ENCODE results near the gene MKNK1. TPM values are rescaled to one million over a fixed set of nuclear protein-coding genes. Genes with fewer than 3 reads are reported as not detected.
A peak's percentile ranks its signal among the peaks of the same experiment; 100 is the strongest.

MKNK1 gene
- total RNA-seq, 2 donors from 2014 or later: 22.1 to 25.0 TPM

- no peak for DNase-seq (ENCODE audit: low spot score)
- H3K27ac ChIP-seq: no peak overlapping the region
- no peaks in the 10 kb centered on the region for H3K36me3 ChIP-seq
- H3K4me1 ChIP-seq: peaks cover 0 to 5% of the 10 kb centered on the region in 2 donors
- H3K9me3 ChIP-seq: no peaks in the 10 kb centered on the region
- no peak overlapping the region for H3K4me3 ChIP-seq
- H3K27me3 ChIP-seq: no peaks in the 10 kb centered on the region
- TF ChIP-seq CTCF (IDR thresholded peaks at IDR 0.05): peak in 1 of 2 donors; percentile 12
These were observed 75.6 kb downstream of the MKNK1 start for GRCh38 chr1:46528297-46528955.

- Histone ChIP-seq H3K36me3 (no peaks in the 10 kb centered on the region), H3K9me3 (no peaks in the 10 kb centered on the region), H3K27ac (no peak overlapping the region), H3K4me1 (peaks cover 0 to 6% of the 10 kb centered on the region in 2 donors), H3K4me3 (no peak overlapping the region), H3K27me3 (no peaks in the 10 kb centered on the region)
- peak; percentile 83 to 96 for TF ChIP-seq CTCF (IDR thresholded peaks at IDR 0.05)
- DNase-seq (ENCODE audit: low spot score): peak; percentile 89
These were observed 76.4 kb downstream of the MKNK1 start for GRCh38 chr1:46527474-46528296.

GRCh38 chr1:46526691-46527291, 77.3 kb downstream of the MKNK1 start:
- no peak overlapping the region for H3K4me3 ChIP-seq
- DNase-seq (ENCODE audit: low spot score): no peak
- no peak for TF ChIP-seq CTCF (IDR thresholded peaks at IDR 0.05)
- no peaks in the 10 kb centered on the region for H3K36me3 ChIP-seq
- H3K9me3 ChIP-seq: no peaks in the 10 kb centered on the region
- peaks cover 0 to 10% of the 10 kb centered on the region in 2 donors for H3K4me1 ChIP-seq
- H3K27me3 ChIP-seq: no peaks in the 10 kb centered on the region
- no peak overlapping the region for H3K27ac ChIP-seq

GRCh38 chr1:46526013-46526690, 77.9 kb downstream of the MKNK1 start:
- Histone ChIP-seq H3K27ac (no peak overlapping the region), H3K27me3 (no peaks in the 10 kb centered on the region), H3K4me3 (no peak overlapping the region), H3K4me1 (peaks cover 0 to 10% of the 10 kb centered on the region in 2 donors), H3K36me3 (no peaks in the 10 kb centered on the region), H3K9me3 (no peaks in the 10 kb centered on the region)
- no peak for DNase-seq (ENCODE audit: low spot score)
- TF ChIP-seq CTCF (IDR thresholded peaks at IDR 0.05): no peak

- H3K27me3 ChIP-seq: no peaks in the 10 kb centered on the region
- no peak for DNase-seq (ENCODE audit: low spot score)
These were observed 78.7 kb downstream of the MKNK1 start for GRCh38 chr1:46525253-46525983.

More at GRCh38 chr1:46525253-46525983, 78.7 kb downstream of the MKNK1 start:
- H3K4me1 ChIP-seq: peaks cover 0 to 10% of the 10 kb centered on the region in 2 donors
- no peak for TF ChIP-seq CTCF (IDR thresholded peaks at IDR 0.05)
- no peaks in the 10 kb centered on the region for H3K36me3 ChIP-seq
- no peak overlapping the region for H3K27ac ChIP-seq
- H3K9me3 ChIP-seq: no peaks in the 10 kb centered on the region
- H3K4me3 ChIP-seq: no peak overlapping the region
